IPS DF 4.7 (cell line): Measurements from ENCODE around the gene KRTAP10-10.
"Not testable (repeated sequence)": the region's sequence is repeated elsewhere in the genome, so short reads cannot be mapped to it uniquely, and the experiment has no call there.

Source experiments
- DNase-seq: peaks from one replicate; pipeline ENCODE4 v3.0.0-alpha.2; 2013; ENCODE audit warnings: low spot score; ENCODE audit errors: extremely low read depth

The KRTAP10-10 gene

GRCh38 chr21:44637018-44637850 is at the start of gene KRTAP10-10:
Gene KRTAP10-10 (plus strand): TSS chr21:44637356. CDS start chr21:44637418, 62 bp downstream.
- DNase-seq, result no peak

GRCh38 chr21:44589094-44589493 is 48.1 kb upstream of the KRTAP10-10 start:
- no peak for DNase-seq

- no peak for DNase-seq
Observed at GRCh38 chr21:44589586-44590305, 47.4 kb upstream of the KRTAP10-10 start.

- no peak for DNase-seq
Observed at GRCh38 chr21:44590311-44590721, 46.8 kb upstream of the KRTAP10-10 start.

GRCh38 chr21:44590897-44591800 is 46.0 kb upstream of the KRTAP10-10 start:
- DNase-seq, result not testable (repeated sequence)

GRCh38 chr21:44591801-44592130 is 45.4 kb upstream of the KRTAP10-10 start:
- DNase-seq, result not testable (repeated sequence)

- DNase-seq, result no peak
Observed at GRCh38 chr21:44592446-44593311, 44.5 kb upstream of the KRTAP10-10 start, which contains the start of gene KRTAP10-6. Gene KRTAP10-6 (minus strand): TSS chr21:44592505. CDS start chr21:44592484, 21 bp downstream.

- no peak for DNase-seq
Observed at GRCh38 chr21:44593598-44594405, 43.4 kb upstream of the KRTAP10-10 start.

- DNase-seq, result no peak
Observed at GRCh38 chr21:44594406-44594916, 42.7 kb upstream of the KRTAP10-10 start.

GRCh38 chr21:44595524-44595923 is 41.6 kb upstream of the KRTAP10-10 start:
- DNase-seq, result no peak

- no peak for DNase-seq
Observed at GRCh38 chr21:44596068-44596725, 41.0 kb upstream of the KRTAP10-10 start.

- DNase-seq, result no peak
Observed at GRCh38 chr21:44598061-44598460, 39.1 kb upstream of the KRTAP10-10 start.

- DNase-seq, result no peak
Observed at GRCh38 chr21:44599264-44600029, 37.7 kb upstream of the KRTAP10-10 start.

- DNase-seq, result not testable (repeated sequence)
Observed at GRCh38 chr21:44600118-44600978, 36.8 kb upstream of the KRTAP10-10 start, which contains the start of gene KRTAP10-7. Gene KRTAP10-7 (plus strand): TSS chr21:44600597. CDS start chr21:44600622, 25 bp downstream.

GRCh38 chr21:44601091-44601490 is 36.1 kb upstream of the KRTAP10-10 start:
- DNase-seq, result not testable (repeated sequence)

GRCh38 chr21:44601596-44602462 is 35.3 kb upstream of the KRTAP10-10 start:
- no peak for DNase-seq
